Breast epithelium (tissue), 3 donors: ENCODE data around the gene SP100.

Experiments
- POLR2AphosphoS5 ChIP-seq, 3 donors: sonication (generic); formaldehyde crosslinking; IDR thresholded peaks; one replicate each; pipeline ENCODE4 v1.6.1; 2017; ENCODE audit warnings: antibody characterized with exemption in 3 of 3
- TF ChIP-seq, protein P1 (sequence below), 3 donors: fragments of 450-650 bp; IDR thresholded peaks; one replicate each; pipeline ENCODE4 v1.5.1; 2016 to 2017; ENCODE audit warnings: antibody characterized with exemption in 3 of 3, mild to moderate bottlenecking in 3 of 3, moderate library complexity in 3 of 3

DNA sequence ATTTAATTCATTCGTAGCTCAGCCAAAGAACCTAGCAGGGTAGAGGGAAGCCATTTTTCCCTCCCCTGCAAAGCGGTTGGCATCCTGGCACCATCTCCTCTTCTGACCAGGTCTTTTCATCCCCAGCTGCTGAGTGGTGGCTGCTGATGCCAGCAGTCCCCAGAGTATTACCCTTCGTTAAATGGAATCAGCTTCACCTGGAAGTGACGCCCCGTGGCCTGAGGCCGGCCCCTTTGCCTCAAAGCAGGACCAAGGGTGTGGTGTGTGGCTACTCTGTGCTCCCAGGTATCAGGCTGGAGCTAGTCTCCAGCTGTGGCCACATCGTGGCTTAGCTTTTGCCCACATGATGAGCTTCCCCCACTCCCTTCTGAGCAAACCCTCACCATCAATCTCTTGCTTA is 12.3 kb upstream of the SP100 start:
- TF ChIP-seq, protein P1, sequence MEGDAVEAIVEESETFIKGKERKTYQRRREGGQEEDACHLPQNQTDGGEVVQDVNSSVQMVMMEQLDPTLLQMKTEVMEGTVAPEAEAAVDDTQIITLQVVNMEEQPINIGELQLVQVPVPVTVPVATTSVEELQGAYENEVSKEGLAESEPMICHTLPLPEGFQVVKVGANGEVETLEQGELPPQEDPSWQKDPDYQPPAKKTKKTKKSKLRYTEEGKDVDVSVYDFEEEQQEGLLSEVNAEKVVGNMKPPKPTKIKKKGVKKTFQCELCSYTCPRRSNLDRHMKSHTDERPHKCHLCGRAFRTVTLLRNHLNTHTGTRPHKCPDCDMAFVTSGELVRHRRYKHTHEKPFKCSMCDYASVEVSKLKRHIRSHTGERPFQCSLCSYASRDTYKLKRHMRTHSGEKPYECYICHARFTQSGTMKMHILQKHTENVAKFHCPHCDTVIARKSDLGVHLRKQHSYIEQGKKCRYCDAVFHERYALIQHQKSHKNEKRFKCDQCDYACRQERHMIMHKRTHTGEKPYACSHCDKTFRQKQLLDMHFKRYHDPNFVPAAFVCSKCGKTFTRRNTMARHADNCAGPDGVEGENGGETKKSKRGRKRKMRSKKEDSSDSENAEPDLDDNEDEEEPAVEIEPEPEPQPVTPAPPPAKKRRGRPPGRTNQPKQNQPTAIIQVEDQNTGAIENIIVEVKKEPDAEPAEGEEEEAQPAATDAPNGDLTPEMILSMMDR (IDR thresholded peaks at IDR 0.05): no peak
- TF ChIP-seq POLR2AphosphoS5 (IDR thresholded peaks at IDR 0.05): no peak
